HG03196 (cell line): Measurements from ENCODE around the gene TMC7.

Experiments used
- ATAC-seq: cut with Tn5 transposase; IDR thresholded peaks from one replicate; pipeline ENCODE4 v1.9.1; 2021; ENCODE audit not compliant: unreplicated experiment

The TMC7 gene

DNA sequence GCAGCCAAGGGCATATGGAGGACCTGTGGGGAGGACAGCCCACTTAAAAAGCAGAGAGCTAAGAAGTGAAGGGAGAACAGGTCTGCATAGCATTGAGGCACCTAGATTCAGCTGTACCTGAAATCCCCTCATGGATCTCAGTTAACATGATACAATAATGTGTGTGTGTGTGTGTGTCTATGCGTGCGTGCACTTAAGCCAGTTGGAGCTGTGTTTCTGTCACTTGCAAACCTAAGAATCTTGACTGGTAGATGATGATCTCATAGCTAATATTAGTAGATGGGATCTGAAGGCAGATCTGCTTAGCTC, 128.3 kb downstream of the TMC7 start:
- no peak for ATAC-seq
